ENCODE results near the gene TARS2. TPM values are rescaled to one million over a fixed set of nuclear protein-coding genes. Genes with fewer than 3 reads are reported as not detected.
A peak's percentile ranks its signal among the peaks of the same experiment; 100 is the strongest.

The TARS2 gene
- total RNA-seq, 2 donors from 2014 or later, result 10.5 to 18.1 TPM

DNA sequence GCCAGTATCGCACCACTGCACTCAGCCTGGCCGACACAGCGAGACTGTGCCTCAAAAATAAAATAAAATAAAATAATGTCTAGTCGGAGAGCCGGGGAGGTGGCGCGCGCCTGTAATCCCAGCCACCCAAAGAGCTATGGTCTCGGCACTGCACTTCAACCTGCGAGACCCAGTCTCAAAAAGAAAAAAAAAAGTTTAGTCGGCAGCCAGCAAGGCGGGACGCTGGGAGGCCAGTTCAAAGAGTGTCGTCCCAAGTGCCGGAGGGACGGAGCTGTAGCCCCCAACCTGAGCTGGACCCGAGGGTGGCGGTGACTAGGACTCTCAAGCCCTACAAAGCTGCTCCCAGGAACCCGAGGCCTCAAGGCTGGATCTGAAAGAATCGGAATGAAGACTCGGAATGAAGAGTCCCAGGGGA lies 27.7 kb downstream of the TARS2 start:
- DNase-seq (ENCODE audit: low spot score), result no peak
- H3K4me3 ChIP-seq, result peak overlapping the region; percentile 53 to 60
- no peaks in the 10 kb centered on the region for H3K9me3 ChIP-seq
- TF ChIP-seq, protein P1, sequence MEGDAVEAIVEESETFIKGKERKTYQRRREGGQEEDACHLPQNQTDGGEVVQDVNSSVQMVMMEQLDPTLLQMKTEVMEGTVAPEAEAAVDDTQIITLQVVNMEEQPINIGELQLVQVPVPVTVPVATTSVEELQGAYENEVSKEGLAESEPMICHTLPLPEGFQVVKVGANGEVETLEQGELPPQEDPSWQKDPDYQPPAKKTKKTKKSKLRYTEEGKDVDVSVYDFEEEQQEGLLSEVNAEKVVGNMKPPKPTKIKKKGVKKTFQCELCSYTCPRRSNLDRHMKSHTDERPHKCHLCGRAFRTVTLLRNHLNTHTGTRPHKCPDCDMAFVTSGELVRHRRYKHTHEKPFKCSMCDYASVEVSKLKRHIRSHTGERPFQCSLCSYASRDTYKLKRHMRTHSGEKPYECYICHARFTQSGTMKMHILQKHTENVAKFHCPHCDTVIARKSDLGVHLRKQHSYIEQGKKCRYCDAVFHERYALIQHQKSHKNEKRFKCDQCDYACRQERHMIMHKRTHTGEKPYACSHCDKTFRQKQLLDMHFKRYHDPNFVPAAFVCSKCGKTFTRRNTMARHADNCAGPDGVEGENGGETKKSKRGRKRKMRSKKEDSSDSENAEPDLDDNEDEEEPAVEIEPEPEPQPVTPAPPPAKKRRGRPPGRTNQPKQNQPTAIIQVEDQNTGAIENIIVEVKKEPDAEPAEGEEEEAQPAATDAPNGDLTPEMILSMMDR (IDR thresholded peaks at IDR 0.05), result no peak
- H3K36me3 ChIP-seq, result no peaks in the 10 kb centered on the region
- H3K4me1 ChIP-seq, result peaks cover 0 to 26% of the 10 kb centered on the region in 2 donors
- no peaks in the 10 kb centered on the region for H3K27me3 ChIP-seq
- H3K27ac ChIP-seq, result peak overlapping the region; percentile 85

DNA sequence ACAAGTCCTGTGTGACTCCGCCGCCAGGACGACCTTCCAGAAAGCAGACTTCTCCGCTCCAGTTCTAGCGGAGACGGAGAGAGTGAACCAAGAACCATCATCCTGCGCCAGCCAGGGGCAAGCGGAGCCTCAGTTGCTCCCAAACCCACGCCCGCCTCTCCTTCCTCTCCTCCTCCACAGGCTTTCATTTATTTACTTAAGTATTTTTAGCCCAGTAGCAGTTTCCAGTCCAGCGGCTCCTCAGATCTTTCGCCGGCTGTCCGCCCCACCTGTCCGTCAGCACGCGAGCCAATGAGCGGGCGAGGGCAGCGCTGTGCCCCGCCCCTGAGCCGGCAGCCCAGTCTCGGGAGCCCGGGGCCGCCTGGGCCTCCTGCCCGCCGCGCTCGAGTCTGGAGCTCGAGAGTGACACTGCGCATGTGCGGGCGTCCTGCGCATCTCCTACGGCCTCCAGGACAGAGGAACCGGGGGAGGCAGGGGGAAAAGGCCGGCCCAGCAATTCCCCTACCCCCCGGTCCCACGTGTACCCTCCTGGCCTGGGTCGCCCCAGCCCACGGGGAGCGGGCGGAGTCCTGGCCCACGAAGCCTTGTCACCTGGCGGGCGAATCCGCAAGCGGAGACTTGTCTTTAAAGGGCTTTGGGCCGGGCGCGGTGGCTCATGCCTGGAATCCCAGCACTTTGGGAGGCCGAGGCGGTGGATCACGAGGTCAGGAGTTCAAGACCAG lies 28.3 kb downstream of the TARS2 start, which contains the start of gene FALEC:
Gene FALEC (plus strand): TSS at position 425 of the 722 bp plus-strand sequence.
- TF ChIP-seq, protein P1 (IDR thresholded peaks at IDR 0.05), result no peak
- DNase-seq (ENCODE audit: low spot score), result peak; percentile 96
- H3K9me3 ChIP-seq, result no peaks in the 10 kb centered on the region
- peak within 1 kb of the TSS; percentile 85 for H3K27ac ChIP-seq
- H3K27me3 ChIP-seq, result no peaks in the 10 kb centered on the region
- peak within 1 kb of the TSS; percentile 53 to 60 for H3K4me3 ChIP-seq
- no peaks in the 10 kb centered on the region for H3K36me3 ChIP-seq
- H3K4me1 ChIP-seq, result peaks cover 0 to 21% of the 10 kb centered on the region in 2 donors

DNA sequence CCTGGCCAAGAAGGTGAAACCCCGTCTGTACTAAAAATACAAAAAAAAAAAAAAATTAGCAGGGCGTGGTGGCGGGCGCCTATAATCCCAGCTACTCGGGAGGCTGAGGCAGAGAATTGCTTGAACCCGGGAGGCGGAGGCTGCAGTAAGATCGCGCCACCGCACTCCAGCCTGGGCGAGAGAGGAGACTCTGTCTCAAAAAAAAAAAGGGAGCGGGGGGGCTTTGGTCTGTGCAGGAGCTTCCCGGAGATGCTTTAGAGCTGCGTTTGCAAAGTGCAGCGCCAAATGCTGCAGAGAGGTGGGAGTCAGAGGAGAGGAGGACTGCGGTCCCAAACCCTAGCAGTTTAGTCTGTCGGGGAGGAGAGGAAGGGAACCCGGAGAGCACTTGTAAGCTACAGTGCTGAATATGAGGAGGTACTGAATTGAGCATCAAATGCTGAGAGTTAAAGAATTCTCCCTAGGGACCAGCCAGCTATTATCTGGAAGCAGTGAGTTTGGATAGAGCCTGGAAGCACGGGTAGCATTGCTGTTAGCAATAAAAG lies 28.9 kb downstream of the TARS2 start:
- Histone ChIP-seq H3K9me3 (no peaks in the 10 kb centered on the region), H3K4me3 (peak overlapping the region; percentile 53 to 60), H3K27ac (peak overlapping the region; percentile 85), H3K27me3 (no peaks in the 10 kb centered on the region), H3K36me3 (no peaks in the 10 kb centered on the region), H3K4me1 (peaks cover 0 to 19% of the 10 kb centered on the region in 2 donors)
- TF ChIP-seq, protein P1 (IDR thresholded peaks at IDR 0.05), result no peak
- DNase-seq (ENCODE audit: low spot score), result no peak

DNA sequence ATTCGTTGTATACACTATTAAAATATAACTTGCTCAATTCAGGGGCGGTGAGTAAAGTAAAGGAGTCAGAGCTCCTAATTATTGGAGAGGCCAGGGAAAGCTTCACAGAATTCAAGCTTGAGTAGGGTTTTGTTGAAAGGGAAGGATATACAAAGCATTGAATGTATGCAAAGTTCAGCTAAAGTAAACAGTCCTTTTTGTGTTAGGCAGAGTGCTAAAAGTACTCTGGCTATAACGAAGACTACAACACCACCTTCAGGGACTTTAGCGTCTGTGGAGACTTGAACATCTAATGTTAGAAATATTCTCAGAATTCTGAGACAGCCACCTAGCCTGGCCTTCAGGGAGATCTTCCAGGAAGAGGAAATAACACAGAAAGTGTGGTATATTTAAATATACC lies 29.4 kb downstream of the TARS2 start:
- H3K27me3 ChIP-seq, result no peaks in the 10 kb centered on the region
- no peak overlapping the region for H3K4me3 ChIP-seq
- peak overlapping the region in 1 of 2 donors; percentile 85 for H3K27ac ChIP-seq
- no peaks in the 10 kb centered on the region for H3K9me3 ChIP-seq
- DNase-seq (ENCODE audit: low spot score), result no peak
- TF ChIP-seq, protein P1 (IDR thresholded peaks at IDR 0.05), result no peak
- no peaks in the 10 kb centered on the region for H3K36me3 ChIP-seq
- peaks cover 0 to 19% of the 10 kb centered on the region in 2 donors for H3K4me1 ChIP-seq

DNA sequence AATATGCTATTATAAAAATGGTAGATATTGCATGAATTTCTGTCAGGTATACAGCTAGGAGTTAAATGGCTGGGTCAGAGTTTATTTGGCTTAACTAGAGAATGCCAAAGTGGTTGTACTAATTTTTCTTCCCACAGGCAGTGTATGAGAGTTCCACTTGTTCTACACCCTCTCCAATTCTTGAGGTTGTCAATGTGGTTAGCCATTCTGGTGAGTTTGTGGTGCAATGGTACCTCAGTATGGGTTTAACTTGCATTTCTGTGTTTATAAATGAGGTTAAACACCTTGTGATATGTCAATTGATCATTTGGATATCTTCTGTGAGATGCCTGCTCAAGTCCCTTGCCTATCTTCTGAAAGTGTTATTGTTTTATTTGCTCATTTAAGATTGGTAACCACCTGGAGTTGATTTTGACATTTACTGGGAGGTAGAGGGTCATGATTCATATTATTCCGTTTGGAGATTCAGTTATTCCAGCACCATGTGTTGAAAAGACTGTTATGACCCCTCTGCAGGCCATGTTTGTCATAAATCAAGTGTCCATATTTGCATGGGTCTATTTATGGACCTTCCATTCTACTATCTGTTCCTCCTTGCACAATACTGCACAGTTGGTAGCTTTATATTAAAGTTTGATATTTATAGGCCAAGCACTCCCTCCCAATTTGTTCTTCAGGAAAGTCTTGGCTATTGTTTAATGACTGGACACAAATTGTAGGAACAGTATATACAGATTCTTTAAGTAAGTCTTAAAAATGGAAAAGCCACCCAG lies 34.2 kb downstream of the TARS2 start:
- DNase-seq (ENCODE audit: low spot score), result no peak
- Histone ChIP-seq H3K9me3 (no peaks in the 10 kb centered on the region), H3K27ac (no peak overlapping the region), H3K4me1 (peaks cover 0 to 2% of the 10 kb centered on the region in 2 donors), H3K27me3 (no peaks in the 10 kb centered on the region), H3K36me3 (no peaks in the 10 kb centered on the region), H3K4me3 (no peak overlapping the region)
- TF ChIP-seq, protein P1 (IDR thresholded peaks at IDR 0.05), result no peak

Data from right atrium auricular region (tissue), 2 donors.